ENCODE data around the gene BCAS3. TPM values are rescaled to one million over a fixed set of nuclear protein-coding genes. Genes with fewer than 3 reads are reported as not detected.

The BCAS3 gene
- total RNA-seq, 4 donors from 2014 or later = 18.2 to 60.6 (median 23.4) TPM

GRCh38 chr17:61235001-61235826, 557.6 kb downstream of the BCAS3 start:
- Histone ChIP-seq H3K27ac (no peak overlapping the region), H3K4me3 (no peak overlapping the region), H3K4me1 (peaks cover 19 to 23% of the 10 kb centered on the region in 2 donors), H3K27me3 (no peaks in the 10 kb centered on the region), H3K36me3 (no peaks in the 10 kb centered on the region), H3K9me3 (no peaks in the 10 kb centered on the region)
- in situ Hi-C loops (cut with MboI; ENCODE audit: low sequenced_read_pairs in 4 of 4) (no loop called here), intact Hi-C loops (cut with DNase I; ENCODE audit: low total_unique reads) (no loop called here)
- DNase-seq (no peak), ATAC-seq (no peak)
- TF ChIP-seq POLR2A (IDR thresholded peaks at IDR 0.05) = no peak
- TF ChIP-seq CTCF (IDR thresholded peaks at IDR 0.05 in 4 of 5, conservative IDR thresholded peaks at IDR 0.05 in 1 of 5) = no peak

GRCh38 chr17:61235827-61236197, 558.2 kb downstream of the BCAS3 start:
- H3K27ac ChIP-seq = no peak overlapping the region
- DNase-seq = no peak
- no peak for ATAC-seq
- H3K36me3 ChIP-seq = no peaks in the 10 kb centered on the region
- no peak overlapping the region for H3K4me3 ChIP-seq
- no peaks in the 10 kb centered on the region for H3K27me3 ChIP-seq
- H3K4me1 ChIP-seq = peaks cover 19 to 23% of the 10 kb centered on the region in 2 donors
- intact Hi-C loops (cut with DNase I; ENCODE audit: low total_unique reads) = no loop called here
- H3K9me3 ChIP-seq = no peaks in the 10 kb centered on the region
- in situ Hi-C loops (cut with MboI; ENCODE audit: low sequenced_read_pairs in 4 of 4) = no loop called here
- TF ChIP-seq CTCF (IDR thresholded peaks at IDR 0.05 in 4 of 5, conservative IDR thresholded peaks at IDR 0.05 in 1 of 5) (no peak), POLR2A (IDR thresholded peaks at IDR 0.05) (no peak)

GRCh38 chr17:61237275-61237674, 559.6 kb downstream of the BCAS3 start:
- in situ Hi-C loops (cut with MboI; ENCODE audit: low sequenced_read_pairs in 4 of 4) = no loop called here
- Histone ChIP-seq H3K4me1 (peaks cover 19 to 23% of the 10 kb centered on the region in 2 donors), H3K36me3 (no peaks in the 10 kb centered on the region), H3K27me3 (no peaks in the 10 kb centered on the region), H3K27ac (no peak overlapping the region), H3K4me3 (no peak overlapping the region), H3K9me3 (no peaks in the 10 kb centered on the region)
- DNase-seq (no peak), ATAC-seq (no peak)
- intact Hi-C loops (cut with DNase I; ENCODE audit: low total_unique reads) = no loop called here
- no peak for TF ChIP-seq POLR2A (IDR thresholded peaks at IDR 0.05)
- no peak for TF ChIP-seq CTCF (IDR thresholded peaks at IDR 0.05 in 4 of 5, conservative IDR thresholded peaks at IDR 0.05 in 1 of 5)

- intact Hi-C loops (cut with DNase I; ENCODE audit: low total_unique reads) = no loop called here
- H3K4me3 ChIP-seq = no peak overlapping the region
- H3K27me3 ChIP-seq = no peaks in the 10 kb centered on the region
- TF ChIP-seq CTCF (IDR thresholded peaks at IDR 0.05 in 4 of 5, conservative IDR thresholded peaks at IDR 0.05 in 1 of 5) (no peak), POLR2A (IDR thresholded peaks at IDR 0.05) (no peak)
- H3K27ac ChIP-seq = peak overlapping the region in 3 of 4 donors; percentile 33 to 52 (median 33)
- H3K9me3 ChIP-seq = no peaks in the 10 kb centered on the region
- H3K4me1 ChIP-seq = peaks cover 19 to 23% of the 10 kb centered on the region in 2 donors
- in situ Hi-C loops (cut with MboI; ENCODE audit: low sequenced_read_pairs in 4 of 4) = no loop called here
- ATAC-seq = peak; percentile 26 to 61
- H3K36me3 ChIP-seq = no peaks in the 10 kb centered on the region
- peak in 1 of 2 donors; percentile 16 for DNase-seq
Observed at GRCh38 chr17:61238455-61238933, 560.8 kb downstream of the BCAS3 start.
